Fibroblast of mammary gland (primary cell): ENCODE results near the gene TTLL8.
"Not testable (repeated sequence)": the region's sequence is repeated elsewhere in the genome, so short reads cannot be mapped to it uniquely, and the experiment has no call there.

Experiments used
- DNase-seq: peaks from one replicate; pipeline ENCODE4 v3.0.0-alpha.2; 2010; ENCODE audit warnings: low read depth
- H3K4me3 ChIP-seq: 2 replicates; pipeline ENCODE4 v1.5.1; 2011; ENCODE audit warnings: low read depth, mild to moderate bottlenecking, low read length, moderate library complexity; ENCODE audit not compliant: control insufficient read depth
- TF ChIP-seq, protein P1 (sequence below): conservative IDR thresholded peaks from 2 replicates; pipeline ENCODE4 v1.5.1; 2011; ENCODE audit warnings: low read depth, low read length, inconsistent platforms; ENCODE audit not compliant: control insufficient read depth, insufficient read depth

The TTLL8 gene

DNA sequence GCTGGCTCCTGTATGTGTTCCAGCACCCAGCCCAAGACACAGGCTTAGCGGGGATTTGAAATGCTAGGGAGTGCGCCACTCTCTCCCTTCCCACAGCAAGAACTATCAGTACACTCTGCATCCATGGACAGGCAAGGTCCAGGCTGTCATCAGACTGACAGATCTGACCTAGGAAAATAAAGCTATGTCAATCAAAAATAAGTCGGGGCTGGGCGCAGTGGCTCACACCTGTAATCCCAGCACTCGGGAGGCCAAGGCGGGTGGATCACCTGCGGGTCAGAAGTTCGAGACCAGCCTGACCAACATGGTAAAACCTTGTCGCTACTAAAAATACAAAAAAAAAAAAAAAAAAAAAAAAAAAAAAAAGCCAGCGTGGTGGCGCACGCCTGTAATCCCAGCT, 30.0 kb upstream of the TTLL8 start:
- TF ChIP-seq, protein P1, sequence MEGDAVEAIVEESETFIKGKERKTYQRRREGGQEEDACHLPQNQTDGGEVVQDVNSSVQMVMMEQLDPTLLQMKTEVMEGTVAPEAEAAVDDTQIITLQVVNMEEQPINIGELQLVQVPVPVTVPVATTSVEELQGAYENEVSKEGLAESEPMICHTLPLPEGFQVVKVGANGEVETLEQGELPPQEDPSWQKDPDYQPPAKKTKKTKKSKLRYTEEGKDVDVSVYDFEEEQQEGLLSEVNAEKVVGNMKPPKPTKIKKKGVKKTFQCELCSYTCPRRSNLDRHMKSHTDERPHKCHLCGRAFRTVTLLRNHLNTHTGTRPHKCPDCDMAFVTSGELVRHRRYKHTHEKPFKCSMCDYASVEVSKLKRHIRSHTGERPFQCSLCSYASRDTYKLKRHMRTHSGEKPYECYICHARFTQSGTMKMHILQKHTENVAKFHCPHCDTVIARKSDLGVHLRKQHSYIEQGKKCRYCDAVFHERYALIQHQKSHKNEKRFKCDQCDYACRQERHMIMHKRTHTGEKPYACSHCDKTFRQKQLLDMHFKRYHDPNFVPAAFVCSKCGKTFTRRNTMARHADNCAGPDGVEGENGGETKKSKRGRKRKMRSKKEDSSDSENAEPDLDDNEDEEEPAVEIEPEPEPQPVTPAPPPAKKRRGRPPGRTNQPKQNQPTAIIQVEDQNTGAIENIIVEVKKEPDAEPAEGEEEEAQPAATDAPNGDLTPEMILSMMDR, result no peak
- DNase-seq, result no peak
- H3K4me3 ChIP-seq, result no peak overlapping the region

DNA sequence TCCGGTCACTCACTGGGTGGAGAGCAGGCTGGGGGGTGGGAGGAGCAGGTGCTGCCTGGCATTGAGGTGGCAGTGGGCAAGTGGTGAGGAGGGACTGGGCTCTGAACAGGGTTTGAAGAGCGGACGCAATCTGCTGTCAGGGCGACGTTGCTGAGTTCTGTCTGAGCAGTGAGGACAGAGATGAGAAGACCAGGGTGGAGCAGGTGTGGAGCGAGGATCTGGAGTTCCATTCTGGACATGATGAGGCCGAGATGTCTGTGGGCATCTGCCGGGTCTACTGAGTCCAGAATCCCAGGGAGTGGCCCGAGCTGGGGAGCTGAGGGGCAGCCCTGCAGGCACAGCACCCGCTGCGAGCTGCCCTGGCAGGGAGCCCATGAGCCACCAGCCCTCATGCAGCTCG, 29.5 kb upstream of the TTLL8 start:
- TF ChIP-seq, protein P1, result no peak
- DNase-seq, result no peak
- no peak overlapping the region for H3K4me3 ChIP-seq

DNA sequence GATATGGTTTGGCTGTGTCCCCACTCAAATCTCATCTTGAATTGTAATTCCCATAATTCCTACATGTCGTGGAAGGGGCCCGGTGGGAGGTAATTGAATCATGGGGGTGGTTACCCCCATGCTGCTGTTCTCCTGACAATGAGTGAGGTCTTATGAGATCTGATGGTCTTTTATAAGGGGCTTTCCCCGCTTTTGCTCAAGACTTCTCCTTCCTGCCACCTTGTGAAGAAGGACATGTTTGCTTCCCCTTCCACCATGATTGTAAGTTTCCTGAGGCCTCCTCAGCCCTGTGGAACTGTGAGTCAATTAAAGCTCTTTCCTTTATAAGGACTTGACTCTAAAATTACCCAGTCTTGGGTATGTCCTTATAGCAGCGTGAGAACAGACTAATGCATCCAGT, 28.9 kb upstream of the TTLL8 start:
- DNase-seq, H3K4me3 ChIP-seq: not testable (repeated sequence)

DNA sequence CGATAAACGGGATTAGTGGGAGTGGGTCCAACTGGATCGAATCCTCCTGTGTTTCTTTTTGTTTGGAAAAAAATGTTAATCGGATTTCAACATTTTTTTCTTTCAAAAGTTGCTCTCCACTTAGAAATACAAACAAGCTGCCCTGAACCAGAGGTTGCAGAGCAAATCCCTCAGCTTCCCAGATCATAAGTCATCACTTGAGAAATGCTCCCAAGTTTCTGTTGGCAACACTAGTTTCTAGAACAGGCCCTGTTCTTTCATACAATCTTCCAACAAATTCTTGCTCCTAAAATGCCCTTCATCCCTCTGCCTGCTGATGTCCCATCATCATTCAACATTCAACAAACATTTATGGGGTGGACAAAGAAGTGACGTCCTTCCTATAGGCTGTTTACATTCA, 28.4 kb upstream of the TTLL8 start:
- DNase-seq, result peak; percentile 40
- TF ChIP-seq, protein P1, result no peak
- no peak overlapping the region for H3K4me3 ChIP-seq

DNA sequence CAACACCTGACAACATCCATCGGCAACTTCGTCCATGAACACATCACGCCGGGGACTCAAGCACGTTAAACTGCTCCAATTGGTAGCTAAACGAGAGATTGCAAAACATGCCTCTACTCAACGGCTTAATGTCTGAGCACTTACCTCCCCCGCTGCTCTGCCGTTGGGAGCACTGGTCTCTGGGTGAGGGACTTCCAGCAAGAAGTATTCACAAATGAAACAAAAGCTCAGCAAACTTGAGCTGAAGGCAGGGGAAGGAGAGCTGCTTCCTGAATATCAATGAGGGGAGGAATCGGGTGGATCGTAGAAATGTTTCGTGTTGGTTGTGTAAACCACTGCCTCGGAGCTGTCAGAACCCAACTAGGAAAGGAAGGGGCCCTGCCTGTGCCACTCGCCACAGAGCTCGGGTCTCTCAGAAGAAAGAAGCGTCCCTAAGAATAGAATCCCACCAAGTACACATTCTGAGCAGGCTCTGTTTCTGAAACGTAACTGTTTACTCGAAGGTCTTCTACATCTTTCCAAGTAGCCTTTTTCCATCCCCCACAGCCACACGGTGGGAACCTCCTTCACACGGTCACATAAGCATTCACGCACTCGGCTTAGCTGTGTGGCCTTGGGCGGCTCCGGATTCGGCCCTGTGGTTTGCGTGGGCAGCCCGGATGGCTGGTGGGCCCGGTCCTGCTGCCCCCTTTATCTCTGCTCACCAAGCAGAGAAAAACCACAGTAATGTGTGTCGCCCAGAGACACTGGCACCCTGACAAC, 27.3 kb upstream of the TTLL8 start, which contains the start of gene MLC1:
TSS of gene MLC1 (minus strand) at position 216 of the 762 bp plus-strand sequence. CDS start 524 bp downstream, outside the sequence.
- TF ChIP-seq, protein P1, result no peak
- H3K4me3 ChIP-seq, result no peak within 1 kb of the TSS
- no peak for DNase-seq

DNA sequence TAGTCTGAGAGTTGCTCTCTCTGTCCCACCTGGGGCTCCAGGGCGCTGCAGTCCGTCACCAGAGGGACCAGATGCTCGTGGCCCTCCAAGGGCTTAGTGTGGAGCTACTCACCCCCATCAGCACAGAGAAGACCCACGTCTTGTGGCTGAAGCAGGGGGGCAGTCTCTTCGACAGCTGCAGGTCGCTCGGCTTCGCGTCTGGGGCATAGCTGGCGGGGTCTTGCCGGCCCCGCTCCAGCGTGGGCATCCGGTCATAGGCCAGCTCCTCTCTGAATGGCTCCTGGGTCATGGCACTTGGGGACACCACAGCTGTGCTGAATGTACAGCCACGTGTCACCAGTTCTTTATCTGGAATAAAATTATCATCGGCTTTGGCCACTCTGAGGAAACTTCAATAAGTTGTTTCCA, 26.5 kb upstream of the TTLL8 start:
- TF ChIP-seq, protein P1, result no peak
- DNase-seq, result no peak
- no peak overlapping the region for H3K4me3 ChIP-seq

DNA sequence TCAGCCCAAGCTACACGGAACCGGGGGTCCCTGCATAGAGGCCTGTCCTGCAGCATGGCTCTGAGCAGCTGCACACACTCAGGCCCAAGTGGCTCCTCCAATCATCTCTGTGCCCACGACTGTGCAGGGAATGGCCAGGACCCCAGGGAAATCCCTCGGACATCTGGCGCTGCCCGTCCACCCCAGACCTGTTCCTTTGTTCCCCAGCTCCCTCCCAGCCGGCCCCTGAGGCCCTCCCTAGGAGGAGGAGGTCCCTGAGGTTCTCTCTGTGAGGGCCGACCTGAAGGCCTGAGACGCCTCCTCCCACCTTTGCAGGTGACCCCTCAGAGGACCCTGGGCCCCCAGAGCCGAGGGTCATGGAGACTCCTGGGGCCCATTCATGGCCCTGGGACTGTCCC, 26.0 kb upstream of the TTLL8 start:
- TF ChIP-seq, protein P1, result no peak
- no peak overlapping the region for H3K4me3 ChIP-seq

More for the DNA sequence above, 26.0 kb upstream of the TTLL8 start:
- DNase-seq, result no peak
